AG10803 (cell line): ENCODE data around the gene DNAJC30.

ENCODE experiments used
- DNase-seq: peaks from one replicate; pipeline ENCODE4 v3.0.0; 2010; ENCODE audit warnings: low read depth
- H3K4me3 ChIP-seq: 2 replicates; pipeline ENCODE4 v1.5.1; 2011; ENCODE audit warnings: mild to moderate bottlenecking, low read length, control low read depth
- CTCF ChIP-seq: conservative IDR thresholded peaks from 2 replicates; pipeline ENCODE4 v1.5.1; 2011; ENCODE audit warnings: mild to moderate bottlenecking, low read length, control low read depth, inconsistent platforms

The DNAJC30 gene

DNA sequence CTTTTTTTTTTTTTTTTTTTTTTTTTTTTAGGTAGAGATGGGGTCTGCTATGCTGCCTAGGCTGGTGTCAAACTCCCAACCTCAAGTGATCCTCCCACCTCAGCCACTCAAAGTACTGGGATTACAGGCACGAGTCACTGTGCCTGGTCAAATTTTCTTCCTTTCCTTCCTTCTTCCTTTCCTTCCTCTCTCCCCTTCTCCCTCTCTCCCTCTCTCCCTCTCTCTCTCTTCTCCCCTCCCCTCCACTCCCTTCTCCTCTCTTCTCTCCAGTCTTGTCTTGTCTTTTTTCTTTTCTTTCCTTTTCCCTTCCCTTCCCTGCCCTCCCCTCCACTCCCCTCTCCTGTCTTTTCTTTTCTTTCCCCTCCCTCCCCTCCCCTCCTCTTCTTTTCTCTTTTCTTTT lies 51.7 kb downstream of the DNAJC30 start:
- DNase-seq = no peak
- no peak for TF ChIP-seq CTCF
- no peak overlapping the region for H3K4me3 ChIP-seq
